ENCODE data around the gene PINLYP.
"Not testable (repeated sequence)": the region's sequence is repeated elsewhere in the genome, so short reads cannot be mapped to it uniquely, and the experiment has no call there.

The PINLYP gene

GRCh38 chr19:43575156-43575950 lies at the start of gene PINLYP, which contains the start of gene XRCC1:
Gene PINLYP (plus strand): TSS chr19:43575801. CDS start chr19:43577192, 1,391 bp downstream.
Gene XRCC1 (minus strand): TSS chr19:43575527. CDS start chr19:43575458, 69 bp downstream.
- DNase-seq: peak; percentile 90

DNA sequence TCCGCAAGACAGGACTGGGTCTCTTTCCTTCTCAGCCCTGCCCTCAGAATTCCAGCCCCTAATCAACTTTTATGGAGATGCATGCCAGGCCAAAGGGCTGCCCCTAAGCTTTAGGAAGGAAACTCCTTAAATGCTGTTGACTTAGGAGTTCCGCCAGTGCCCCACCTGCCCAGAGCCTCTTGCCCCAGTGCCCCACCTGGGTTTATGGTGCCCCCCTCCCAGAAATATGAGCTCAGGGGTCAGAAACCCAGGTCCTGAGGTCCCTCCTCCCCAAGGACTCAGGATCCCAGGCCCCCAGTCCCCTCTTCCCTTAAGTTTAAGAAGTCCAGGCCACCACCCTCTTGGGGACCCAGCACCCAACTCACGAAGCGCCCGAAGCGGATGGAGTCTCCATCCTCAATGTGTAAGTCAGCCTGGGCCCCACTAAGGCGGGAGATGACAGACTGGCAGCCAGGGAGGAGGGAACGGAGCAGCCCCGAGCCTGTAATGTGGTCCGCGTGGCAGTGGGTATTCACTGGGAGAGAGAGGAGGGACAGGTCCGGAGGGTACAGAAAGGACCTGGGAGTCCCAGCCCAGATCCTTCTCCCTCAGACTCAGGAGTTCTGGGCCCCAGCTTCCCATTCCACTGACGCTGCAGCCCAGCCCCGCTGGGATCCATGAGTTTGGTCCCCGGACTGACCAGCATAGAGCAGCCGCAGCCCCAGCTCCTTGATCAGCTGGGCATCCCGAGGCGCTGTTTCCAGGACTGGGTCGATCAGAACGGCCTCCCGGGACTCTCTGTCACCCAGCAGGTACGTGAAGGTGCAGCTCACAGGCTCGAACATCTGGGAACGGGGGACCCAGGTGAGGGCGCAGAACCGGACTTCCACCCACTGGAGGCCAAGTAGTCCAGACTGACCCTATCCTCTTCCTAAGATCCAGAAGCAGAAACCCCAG lies 49.5 kb upstream of the PINLYP start:
- DNase-seq: no peak

- DNase-seq: peak; percentile 53
These were observed 48.4 kb upstream of the PINLYP start, which contains the start of gene ETHE1 for GRCh38 chr19:43526884-43527859. Gene ETHE1 (minus strand): TSS chr19:43527201. CDS start chr19:43527177, 24 bp downstream.

DNA sequence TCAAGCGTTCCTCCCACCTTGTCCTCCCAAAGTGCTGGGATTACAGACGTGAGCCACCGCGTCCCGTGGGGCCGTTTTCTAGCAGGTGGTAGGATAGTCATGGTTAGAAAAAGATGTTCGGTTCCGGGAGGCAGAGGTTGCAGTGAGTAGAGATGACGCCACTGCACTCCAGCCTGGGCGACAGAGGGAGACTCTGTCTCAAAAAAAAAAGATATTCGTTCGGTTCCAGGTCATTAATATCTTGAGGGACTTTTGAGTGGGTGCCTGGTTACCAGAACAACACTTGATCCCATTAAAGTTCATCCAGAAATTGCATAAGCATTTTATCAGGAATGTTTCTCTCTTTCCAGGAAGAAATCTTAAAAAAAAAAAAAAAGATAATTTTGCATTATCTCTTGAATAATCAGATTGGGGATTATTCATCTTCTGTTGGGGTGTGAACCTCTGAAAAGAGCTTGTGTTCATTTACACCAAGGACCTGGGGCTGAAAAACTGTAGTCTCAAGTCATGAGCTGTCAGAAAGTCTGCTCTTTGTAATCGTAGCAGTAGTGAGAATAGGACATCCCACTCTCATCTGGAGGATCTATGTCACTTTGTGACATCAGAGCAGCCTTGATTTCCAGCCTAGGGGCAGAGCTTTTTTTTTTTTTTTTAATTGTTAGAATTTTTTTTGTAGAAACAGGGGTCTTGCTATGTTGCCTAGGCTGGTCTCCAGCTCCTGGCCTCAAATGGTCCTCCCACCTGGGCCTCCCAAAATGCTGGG lies 47.6 kb upstream of the PINLYP start:
- no peak for DNase-seq

DNA sequence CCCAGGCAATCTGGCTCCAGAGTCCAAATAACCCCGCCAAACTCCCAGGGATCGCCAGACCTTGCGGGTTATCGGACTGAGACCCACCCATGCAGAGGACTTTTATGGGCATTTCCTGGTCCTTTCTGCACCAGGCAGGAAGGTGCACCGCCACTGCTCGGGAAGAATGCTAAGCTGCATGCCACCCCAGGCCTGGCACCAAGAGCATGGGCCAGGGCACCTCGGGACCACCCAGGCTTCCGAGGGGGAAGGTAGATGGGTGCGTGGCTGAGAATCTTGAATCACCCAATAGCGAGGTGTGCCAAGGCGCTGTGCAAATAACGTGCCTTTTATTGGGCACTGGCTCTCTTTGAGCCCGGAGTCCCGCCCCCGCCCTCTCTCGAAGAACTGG lies 43.0 kb upstream of the PINLYP start:
- peak; percentile 53 for DNase-seq

GRCh38 chr19:43532962-43533545 lies 42.5 kb upstream of the PINLYP start, which contains the start of gene ZNF575:
Gene ZNF575 (plus strand): TSS chr19:43533188. CDS start chr19:43534423, 1,235 bp downstream.
- peak; percentile 78 for DNase-seq

- peak; percentile 97 for DNase-seq
These were observed 41.9 kb upstream of the PINLYP start for GRCh38 chr19:43533546-43534304.

GRCh38 chr19:43534305-43534815 lies 41.2 kb upstream of the PINLYP start:
- no peak for DNase-seq

DNA sequence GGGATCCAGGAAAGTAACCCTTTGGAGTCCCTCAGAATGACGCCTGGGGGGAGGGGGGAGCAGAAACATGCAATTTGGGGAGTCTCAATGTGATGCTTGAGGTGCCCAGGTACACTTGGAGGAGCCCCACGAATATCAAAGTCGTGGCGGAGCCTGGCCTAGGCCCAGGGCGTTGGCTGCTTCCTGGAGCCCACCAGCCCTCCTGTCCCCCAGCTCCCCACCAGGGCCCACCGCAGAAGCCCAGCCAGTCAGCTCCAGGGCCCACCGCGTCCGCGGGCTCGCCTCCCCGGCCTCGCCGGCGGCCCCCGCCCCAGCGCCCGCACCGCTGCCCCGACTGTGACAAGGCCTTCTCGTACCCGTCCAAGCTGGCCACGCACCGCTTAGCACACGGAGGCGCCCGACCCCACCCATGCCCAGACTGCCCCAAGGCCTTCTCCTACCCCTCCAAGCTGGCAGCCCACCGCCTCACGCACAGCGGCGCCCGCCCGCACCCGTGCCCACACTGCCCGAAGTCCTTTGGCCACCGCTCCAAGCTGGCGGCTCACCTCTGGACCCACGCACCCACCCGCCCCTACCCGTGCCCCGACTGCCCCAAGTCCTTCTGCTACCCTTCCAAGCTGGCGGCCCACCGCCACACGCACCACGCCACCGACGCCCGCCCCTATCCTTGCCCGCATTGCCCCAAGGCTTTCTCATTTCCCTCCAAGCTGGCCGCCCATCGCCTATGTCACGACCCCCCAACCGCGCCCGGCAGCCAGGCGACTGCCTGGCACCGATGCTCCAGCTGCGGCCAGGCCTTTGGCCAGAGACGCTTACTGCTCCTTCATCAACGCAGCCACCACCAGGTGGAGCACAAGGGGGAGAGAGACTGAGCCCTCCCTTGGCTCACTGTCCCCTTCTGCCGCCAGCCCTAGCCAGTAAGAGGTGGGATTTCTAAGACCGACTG lies 40.5 kb upstream of the PINLYP start:
- no peak for DNase-seq

DNA sequence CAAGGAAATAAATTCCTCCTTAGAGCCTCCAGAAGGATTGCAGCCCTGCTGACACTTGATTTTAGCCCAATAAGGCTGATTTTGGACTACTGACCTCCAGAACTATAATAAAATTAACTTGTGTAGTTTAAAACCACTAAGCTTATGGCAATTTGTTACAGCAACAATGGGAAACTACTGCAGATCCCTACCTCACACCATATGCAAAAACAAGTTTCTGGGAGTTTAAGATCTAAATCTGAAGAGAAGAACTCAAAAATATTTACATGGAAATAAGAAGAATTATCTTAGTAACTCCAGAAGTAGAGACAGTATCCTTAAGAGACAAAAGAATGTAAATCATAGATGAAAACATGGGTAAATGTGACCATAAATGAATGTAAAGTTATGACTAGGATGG lies 36.7 kb upstream of the PINLYP start:
- DNase-seq: no peak

- no peak for DNase-seq
These were observed 35.2 kb upstream of the PINLYP start for GRCh38 chr19:43540381-43540780.

- DNase-seq: no peak
These were observed 33.5 kb upstream of the PINLYP start for GRCh38 chr19:43541920-43542650.

DNA sequence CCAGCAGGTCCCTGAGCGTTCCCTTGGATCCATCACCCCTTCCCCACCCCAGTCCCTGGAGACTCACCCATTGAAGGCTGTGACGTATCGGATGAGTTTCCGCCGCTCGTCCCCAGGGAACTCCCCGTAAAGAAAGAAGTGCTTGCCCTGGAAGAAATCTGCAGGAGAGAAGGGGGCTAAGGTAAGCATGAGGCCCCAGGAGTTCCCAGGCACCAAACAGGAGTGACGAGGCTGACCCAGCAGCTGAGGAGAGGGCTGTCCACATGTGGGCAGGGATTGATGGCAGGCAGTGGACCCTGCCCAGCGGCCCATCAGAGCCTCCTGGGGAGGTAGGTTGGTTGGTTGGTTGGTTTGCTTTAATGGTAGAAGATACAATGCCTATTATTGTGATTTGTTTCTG lies 31.5 kb upstream of the PINLYP start:
- no peak for DNase-seq

- no peak for DNase-seq
These were observed 30.3 kb upstream of the PINLYP start for GRCh38 chr19:43545276-43545675.

- no peak for DNase-seq
These were observed 29.6 kb upstream of the PINLYP start for GRCh38 chr19:43545981-43546380.

- no peak for DNase-seq
These were observed 29.0 kb upstream of the PINLYP start for GRCh38 chr19:43546581-43546980.

DNA sequence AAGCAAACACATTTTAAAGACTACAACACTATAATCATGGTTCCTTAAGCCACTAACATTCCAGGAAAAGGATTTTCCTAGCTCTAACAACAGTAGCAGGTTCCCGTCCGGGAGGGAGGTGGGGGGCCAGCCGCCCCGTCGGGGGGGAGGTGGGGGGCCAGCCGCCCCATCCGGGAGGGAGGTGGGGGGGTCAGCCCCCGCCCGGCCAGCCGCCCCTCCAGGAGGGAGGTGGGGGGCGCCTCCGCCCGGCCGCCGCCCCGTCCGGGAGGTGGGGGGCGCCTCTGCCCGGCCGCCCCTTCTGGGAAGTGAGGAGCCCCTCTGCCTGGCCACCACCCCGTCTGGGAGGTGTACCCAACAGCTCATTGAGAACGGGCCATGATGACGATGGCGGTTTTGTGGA lies 27.7 kb upstream of the PINLYP start:
- not testable (repeated sequence) for DNase-seq

DNA sequence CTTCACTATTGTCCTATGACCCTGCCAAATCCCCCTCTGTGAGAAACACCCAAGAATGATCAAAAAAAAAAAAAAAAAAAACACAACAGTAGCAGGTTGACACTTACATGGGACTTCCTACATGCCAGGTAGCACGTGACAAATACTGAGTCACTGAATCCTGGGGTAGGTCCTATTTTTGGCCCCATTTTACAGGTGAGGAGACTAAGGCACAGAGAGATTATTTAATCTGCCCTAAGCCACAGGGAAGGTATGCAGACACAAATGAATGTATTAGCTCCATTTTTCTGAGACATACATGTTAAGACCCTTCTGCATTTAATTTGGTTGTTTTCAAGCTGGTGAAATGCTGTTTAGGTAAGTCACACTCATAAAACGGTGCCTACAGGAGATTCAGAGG lies 26.9 kb upstream of the PINLYP start:
- no peak for DNase-seq

All from T1000 (cell line).